Neutrophil (primary cell): ENCODE measurements around the gene SHC2.

Experiments
- H3K27ac ChIP-seq: fragments of 200-600 bp; sonication (generic); 2 replicates; pipeline ENCODE4 v1.5.1; 2016; ENCODE audit warnings: mild to moderate bottlenecking, moderate library complexity
- H3K27me3 ChIP-seq: fragments of 200-600 bp; sonication (generic); 2 replicates; pipeline ENCODE4 v1.6.0; 2016; ENCODE audit warnings: mild to moderate bottlenecking
- H3K36me3 ChIP-seq: fragments of 200-600 bp; sonication (generic); 2 replicates; pipeline ENCODE4 v1.5.1; 2017
- H3K4me1 ChIP-seq, 2 experiments: fragments of 200-600 bp in 1 of 2; sonication (generic) in 1 of 2; 1 replicate in 1 of 2; 2 replicates in 1 of 2; pipeline versions ENCODE4 v1.5.1 to v1.6.1; 2013 to 2016; ENCODE audit warnings: low read depth in 1 of 2, low read length in 1 of 2, mild to moderate bottlenecking in 1 of 2, moderate library complexity in 1 of 2; ENCODE audit not compliant: control insufficient read depth in 1 of 2, insufficient read depth in 1 of 2
- H3K4me3 ChIP-seq, 2 experiments: fragments of 200-600 bp in 1 of 2; sonication (generic) in 1 of 2; 1 replicate in 1 of 2; 2 replicates in 1 of 2; pipeline ENCODE4 v1.5.1; 2013 to 2016; ENCODE audit warnings: low read depth in 1 of 2, low read length in 1 of 2, mild to moderate bottlenecking in 1 of 2, moderate library complexity in 1 of 2
- H3K9me3 ChIP-seq: fragments of 200-600 bp; sonication (generic); 2 replicates; pipeline ENCODE4 v1.5.1; 2016
- TF ChIP-seq, protein P1 (sequence below): fragments of 200-600 bp; sonication (generic); IDR thresholded peaks from 2 replicates; pipeline ENCODE4 v1.5.1; 2016; ENCODE audit warnings: antibody characterized with exemption

The SHC2 gene

DNA sequence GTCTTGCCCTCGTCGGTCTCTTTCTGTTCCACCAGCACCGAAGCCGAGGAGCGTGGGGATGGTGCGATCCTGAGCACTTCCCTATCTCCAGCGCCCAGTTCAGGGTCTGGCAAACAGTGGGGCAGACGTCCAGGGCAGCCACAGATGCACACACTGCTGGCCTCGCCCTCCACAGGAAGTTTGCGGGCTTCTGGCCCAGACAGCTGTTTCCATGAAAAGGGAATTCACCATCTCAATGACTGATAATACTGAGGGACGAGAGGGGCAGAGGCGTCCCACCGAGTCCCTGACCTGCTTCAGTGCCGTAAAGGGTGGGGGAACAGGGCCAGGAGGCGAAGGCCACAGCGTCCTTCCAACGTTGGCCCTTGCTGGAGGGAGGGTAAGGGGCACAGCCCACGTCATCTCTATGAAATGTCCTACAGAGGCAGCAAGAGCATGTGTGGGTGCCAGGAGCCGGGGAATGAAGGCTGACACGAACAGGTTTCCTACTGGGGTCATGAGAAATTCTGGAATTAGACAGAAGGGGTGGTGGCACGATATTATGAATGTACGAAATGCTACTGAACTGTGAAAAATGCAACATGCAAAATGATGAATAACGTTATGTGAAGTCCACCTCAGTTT is 19.5 kb downstream of the SHC2 start:
- Histone ChIP-seq H3K4me1 (no peaks in the 10 kb centered on the region), H3K27me3 (peaks cover 20% of the 10 kb centered on the region)

DNA sequence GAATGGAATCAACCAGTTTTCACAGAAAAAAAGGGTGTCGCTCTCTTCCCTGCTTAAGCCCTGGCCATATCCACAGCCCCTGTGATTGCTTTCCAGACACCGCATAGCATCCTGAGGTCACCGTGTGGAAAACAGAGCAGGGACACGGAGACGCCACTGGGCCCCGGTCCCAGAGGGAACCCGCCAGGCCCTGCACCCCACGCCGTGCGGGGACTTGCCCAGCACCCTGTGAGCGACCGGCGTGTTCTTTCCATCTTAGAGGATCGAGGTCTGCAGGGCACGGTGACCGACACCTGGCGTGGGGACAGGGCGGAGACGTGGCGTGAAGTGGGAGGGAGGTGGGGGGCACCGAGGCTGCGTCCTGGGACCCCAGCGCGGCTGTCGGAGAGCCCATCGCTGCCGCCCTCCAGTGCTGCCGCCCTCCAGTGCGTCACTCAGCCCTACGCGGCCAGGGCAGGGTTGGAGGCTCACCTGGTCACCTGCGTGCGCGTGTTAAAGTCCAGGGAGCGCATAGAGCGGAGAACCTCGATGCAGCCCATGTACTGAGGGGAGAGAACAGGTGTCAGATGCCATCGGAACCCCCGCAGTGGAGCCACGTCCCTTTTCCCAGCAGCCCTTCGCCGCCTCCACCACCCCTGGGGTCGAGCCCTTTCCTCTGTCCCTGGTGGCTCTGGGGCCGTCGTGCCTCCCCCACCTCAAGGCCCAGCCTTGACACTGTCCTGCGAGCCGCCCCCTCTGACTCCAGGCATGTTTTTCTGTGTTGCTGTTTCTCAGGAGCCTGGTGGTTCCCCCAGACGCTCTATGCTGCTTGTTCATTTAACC is 20.2 kb downstream of the SHC2 start:
- Histone ChIP-seq H3K27me3 (peaks cover 20% of the 10 kb centered on the region), H3K36me3 (no peaks in the 10 kb centered on the region), H3K4me3 (no peak overlapping the region), H3K4me1 (no peaks in the 10 kb centered on the region), H3K9me3 (no peaks in the 10 kb centered on the region), H3K27ac (no peak overlapping the region)
- TF ChIP-seq, protein P1, sequence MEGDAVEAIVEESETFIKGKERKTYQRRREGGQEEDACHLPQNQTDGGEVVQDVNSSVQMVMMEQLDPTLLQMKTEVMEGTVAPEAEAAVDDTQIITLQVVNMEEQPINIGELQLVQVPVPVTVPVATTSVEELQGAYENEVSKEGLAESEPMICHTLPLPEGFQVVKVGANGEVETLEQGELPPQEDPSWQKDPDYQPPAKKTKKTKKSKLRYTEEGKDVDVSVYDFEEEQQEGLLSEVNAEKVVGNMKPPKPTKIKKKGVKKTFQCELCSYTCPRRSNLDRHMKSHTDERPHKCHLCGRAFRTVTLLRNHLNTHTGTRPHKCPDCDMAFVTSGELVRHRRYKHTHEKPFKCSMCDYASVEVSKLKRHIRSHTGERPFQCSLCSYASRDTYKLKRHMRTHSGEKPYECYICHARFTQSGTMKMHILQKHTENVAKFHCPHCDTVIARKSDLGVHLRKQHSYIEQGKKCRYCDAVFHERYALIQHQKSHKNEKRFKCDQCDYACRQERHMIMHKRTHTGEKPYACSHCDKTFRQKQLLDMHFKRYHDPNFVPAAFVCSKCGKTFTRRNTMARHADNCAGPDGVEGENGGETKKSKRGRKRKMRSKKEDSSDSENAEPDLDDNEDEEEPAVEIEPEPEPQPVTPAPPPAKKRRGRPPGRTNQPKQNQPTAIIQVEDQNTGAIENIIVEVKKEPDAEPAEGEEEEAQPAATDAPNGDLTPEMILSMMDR = no peak

More for the DNA sequence above, 19.5 kb downstream of the SHC2 start:
- Histone ChIP-seq H3K27ac (no peak overlapping the region), H3K36me3 (no peaks in the 10 kb centered on the region), H3K4me3 (no peak overlapping the region), H3K9me3 (no peaks in the 10 kb centered on the region)
- TF ChIP-seq, protein P1 = no peak

DNA sequence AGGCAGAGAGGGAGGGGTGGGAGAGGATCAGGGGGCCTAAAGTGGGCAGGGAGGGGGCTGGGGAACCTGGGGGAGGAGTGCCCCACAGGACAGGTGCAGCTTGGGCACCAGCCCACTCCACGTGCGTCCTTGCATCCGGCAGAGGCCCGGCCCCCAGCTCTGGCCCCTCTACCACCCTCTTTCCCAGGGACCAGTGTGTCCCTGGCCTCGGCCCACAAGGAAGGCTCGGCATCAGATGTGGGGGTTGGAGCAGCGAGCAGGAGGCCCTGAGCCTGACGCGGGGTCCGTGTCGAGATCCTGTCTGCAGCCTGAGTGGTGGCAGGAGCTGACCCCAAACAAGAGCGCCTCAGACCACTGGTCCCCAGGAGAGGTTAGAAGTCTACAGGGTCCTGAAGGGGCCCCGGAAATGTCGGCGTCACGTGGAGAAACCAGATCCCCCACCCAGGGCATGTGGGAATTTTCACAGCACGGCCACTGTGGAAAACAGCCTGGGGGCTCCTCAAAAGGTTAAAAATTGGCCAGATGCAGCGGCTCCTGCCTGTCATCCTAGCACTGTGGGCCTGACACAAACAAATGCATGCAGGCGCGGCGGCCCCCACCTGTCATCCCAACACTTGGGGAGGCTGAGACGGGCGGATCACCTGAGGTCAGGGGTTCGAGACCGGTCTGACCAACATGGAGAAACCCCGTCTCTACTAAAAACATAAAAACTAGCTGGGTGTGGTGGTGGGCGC is 21.5 kb downstream of the SHC2 start:
- no peaks in the 10 kb centered on the region for H3K9me3 ChIP-seq
- no peak overlapping the region for H3K27ac ChIP-seq
- H3K4me3 ChIP-seq = no peak overlapping the region
- TF ChIP-seq, protein P1 = no peak
- no peaks in the 10 kb centered on the region for H3K36me3 ChIP-seq
- H3K4me1 ChIP-seq = no peaks in the 10 kb centered on the region
- H3K27me3 ChIP-seq = peaks cover 20% of the 10 kb centered on the region

DNA sequence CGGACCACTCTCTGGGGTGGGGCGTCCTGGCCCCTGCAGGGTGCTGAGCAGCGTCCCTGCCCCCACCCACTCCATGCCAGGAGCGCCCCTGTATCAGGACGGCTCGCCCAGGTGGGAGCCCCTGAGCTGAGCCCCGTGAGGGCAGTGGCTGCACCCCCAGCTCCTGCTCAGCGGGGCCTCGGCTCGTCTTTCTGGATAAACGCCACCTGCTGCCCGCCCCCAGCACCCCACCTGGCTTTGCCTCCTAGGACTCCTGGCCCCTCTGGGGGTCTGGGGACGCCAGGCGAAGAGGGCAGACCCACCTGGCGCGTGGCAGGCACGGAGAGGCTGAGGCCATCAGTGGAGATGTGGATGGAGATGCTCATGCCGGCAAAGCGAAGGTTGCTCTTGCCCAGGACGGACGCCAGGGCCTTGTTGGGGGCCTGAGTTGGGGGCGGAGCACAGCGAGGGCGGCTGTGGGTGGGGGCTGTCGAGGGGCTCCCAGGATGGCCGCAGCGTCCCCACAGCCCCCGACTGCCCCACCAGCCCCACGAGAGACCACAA is 22.3 kb downstream of the SHC2 start:
- no peaks in the 10 kb centered on the region for H3K4me1 ChIP-seq
- H3K4me3 ChIP-seq = no peak overlapping the region
- H3K9me3 ChIP-seq = no peaks in the 10 kb centered on the region
- peaks cover 20% of the 10 kb centered on the region for H3K27me3 ChIP-seq
- no peak overlapping the region for H3K27ac ChIP-seq
- no peaks in the 10 kb centered on the region for H3K36me3 ChIP-seq
- TF ChIP-seq, protein P1 = no peak

DNA sequence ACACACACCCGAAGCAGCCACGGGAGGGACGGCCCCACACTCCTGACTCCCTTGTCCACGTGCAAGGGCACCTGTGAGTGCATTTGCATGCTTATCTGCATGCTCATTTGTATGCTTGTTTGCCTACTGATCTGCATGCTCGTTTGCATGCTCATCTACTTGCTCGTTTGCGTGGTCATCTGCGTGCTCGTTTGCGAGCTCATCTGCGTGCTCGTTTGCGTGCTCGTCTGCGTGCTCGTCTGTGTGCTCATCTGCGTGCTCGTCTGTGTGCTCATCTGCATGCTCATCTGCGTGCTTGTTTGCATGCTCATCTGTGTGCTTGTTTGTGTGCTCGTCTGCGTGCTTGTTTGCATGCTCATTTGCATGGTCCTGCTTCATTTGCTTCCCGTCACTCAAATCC is 23.8 kb downstream of the SHC2 start:
- TF ChIP-seq, protein P1 = no peak
- Histone ChIP-seq H3K27me3 (peaks cover 20% of the 10 kb centered on the region), H3K9me3 (no peaks in the 10 kb centered on the region), H3K36me3 (no peaks in the 10 kb centered on the region), H3K4me3 (no peak overlapping the region), H3K27ac (no peak overlapping the region), H3K4me1 (no peaks in the 10 kb centered on the region)
